HepG2 (cell line): Measurements from ENCODE around the gene MYH7.

Experiments
- FOSL1 ChIP-seq: sonication (generic); formaldehyde crosslinking; IDR thresholded peaks from 2 replicates; pipeline ENCODE4 v1.9.0; 2021; ENCODE audit warnings: missing genetic modification reagents, borderline replicate concordance
- RFX5 ChIP-seq: IDR thresholded peaks from 2 replicates; pipeline ENCODE4 v1.6.1; 2011; ENCODE audit warnings: low read depth, low read length, improper control_type of control experiment
- TF ChIP-seq, protein P1 (sequence below): sonication (generic); formaldehyde crosslinking; IDR thresholded peaks from 2 replicates; pipeline ENCODE4 v1.5.0; 2020; ENCODE audit warnings: mild to moderate bottlenecking, missing genetic modification reagents, borderline replicate concordance
- TF ChIP-seq, protein P2 (sequence below): sonication (generic); formaldehyde crosslinking; IDR thresholded peaks from 2 replicates; pipeline ENCODE4 v1.4.0; 2020; ENCODE audit warnings: missing genetic modification reagents
- TF ChIP-seq, protein P3 (sequence below): sonication (generic); formaldehyde crosslinking; conservative IDR thresholded peaks from 2 replicates; pipeline ENCODE4 v1.4.0; 2020; ENCODE audit warnings: missing genetic modification reagents

DNA sequence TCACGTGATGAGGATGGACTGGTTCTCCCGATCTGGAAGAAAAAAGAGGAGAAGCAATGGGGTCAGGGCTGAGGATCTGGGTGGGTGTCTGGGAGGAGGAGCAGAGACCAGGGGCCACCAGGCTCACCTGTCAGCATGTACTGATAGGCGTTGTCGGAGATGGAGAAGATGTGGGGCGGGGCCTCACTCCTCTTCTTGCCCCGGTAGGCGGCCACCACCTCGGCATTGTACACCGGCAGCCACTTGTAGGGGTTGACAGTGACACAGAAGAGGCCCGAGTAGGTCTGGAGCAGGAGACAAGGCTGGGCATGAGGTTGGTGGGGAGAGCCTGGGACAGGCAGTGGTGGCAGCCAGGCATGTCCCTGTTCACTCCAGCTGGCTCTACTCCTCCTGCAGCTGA lies 30.4 kb downstream of the MYH7 start:
- TF ChIP-seq, protein P1, sequence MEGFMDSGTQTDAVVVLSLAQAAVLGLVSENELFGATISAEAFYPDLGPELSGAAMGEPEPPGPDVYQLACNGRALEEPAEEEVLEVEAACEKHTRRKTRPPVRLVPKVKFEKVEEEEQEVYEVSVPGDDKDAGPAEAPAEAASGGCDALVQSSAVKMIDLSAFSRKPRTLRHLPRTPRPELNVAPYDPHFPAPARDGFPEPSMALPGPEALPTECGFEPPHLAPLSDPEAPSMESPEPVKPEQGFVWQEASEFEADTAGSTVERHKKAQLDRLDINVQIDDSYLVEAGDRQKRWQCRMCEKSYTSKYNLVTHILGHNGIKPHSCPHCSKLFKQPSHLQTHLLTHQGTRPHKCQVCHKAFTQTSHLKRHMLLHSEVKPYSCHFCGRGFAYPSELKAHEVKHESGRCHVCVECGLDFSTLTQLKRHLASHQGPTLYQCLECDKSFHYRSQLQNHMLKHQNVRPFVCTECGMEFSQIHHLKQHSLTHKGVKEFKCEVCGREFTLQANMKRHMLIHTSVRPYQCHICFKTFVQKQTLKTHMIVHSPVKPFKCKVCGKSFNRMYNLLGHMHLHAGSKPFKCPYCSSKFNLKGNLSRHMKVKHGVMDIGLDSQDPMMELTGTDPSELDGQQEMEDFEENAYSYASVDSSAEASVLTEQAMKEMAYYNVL (CRISPR knock-in tag): no peak
- TF ChIP-seq RFX5 (no peak), FOSL1 (CRISPR knock-in tag) (no peak)
- TF ChIP-seq, protein P2, sequence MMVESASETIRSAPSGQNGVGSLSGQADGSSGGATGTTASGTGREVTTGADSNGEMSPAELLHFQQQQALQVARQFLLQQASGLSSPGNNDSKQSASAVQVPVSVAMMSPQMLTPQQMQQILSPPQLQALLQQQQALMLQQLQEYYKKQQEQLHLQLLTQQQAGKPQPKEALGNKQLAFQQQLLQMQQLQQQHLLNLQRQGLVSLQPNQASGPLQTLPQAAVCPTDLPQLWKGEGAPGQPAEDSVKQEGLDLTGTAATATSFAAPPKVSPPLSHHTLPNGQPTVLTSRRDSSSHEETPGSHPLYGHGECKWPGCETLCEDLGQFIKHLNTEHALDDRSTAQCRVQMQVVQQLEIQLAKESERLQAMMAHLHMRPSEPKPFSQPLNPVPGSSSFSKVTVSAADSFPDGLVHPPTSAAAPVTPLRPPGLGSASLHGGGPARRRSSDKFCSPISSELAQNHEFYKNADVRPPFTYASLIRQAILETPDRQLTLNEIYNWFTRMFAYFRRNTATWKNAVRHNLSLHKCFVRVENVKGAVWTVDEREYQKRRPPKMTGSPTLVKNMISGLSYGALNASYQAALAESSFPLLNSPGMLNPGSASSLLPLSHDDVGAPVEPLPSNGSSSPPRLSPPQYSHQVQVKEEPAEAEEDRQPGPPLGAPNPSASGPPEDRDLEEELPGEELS (CRISPR knock-in tag): no peak
- TF ChIP-seq, protein P3, sequence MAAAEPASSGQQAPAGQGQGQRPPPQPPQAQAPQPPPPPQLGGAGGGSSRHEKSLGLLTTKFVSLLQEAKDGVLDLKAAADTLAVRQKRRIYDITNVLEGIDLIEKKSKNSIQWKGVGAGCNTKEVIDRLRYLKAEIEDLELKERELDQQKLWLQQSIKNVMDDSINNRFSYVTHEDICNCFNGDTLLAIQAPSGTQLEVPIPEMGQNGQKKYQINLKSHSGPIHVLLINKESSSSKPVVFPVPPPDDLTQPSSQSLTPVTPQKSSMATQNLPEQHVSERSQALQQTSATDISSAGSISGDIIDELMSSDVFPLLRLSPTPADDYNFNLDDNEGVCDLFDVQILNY (CRISPR knock-in tag): no peak
